ENCODE results near the gene HBM. TPM values are rescaled to one million over a fixed set of nuclear protein-coding genes. Genes with fewer than 3 reads are reported as not detected.
A peak's percentile ranks its signal among the peaks of the same experiment; 100 is the strongest.

Gene HBM
- total RNA-seq, 2 experiments from 2014 or later: not detected

- Mint-ChIP-seq H3K27ac (no peak overlapping the region), H3K27me3 (peaks cover 23% of the 10 kb centered on the region), H3K9me3 (no peaks in the 10 kb centered on the region), H3K4me3 (peak overlapping the region; percentile 20), H3K36me3 (peaks cover 2% of the 10 kb centered on the region), H3K4me1 (ENCODE audit: low read depth) (no peaks in the 10 kb centered on the region)
- CTCF ChIA-PET: interaction anchor here (0.7 to 3.3 kb wide), 18 partner anchors 12 to 184 kb away, joined by 3 to 23 read pairs (median 4); no protein-coding TSS in a partner anchor
- intact Hi-C loops (cut with micrococcal nuclease): loop anchor here (2.0 kb wide), 1 partner anchor 74 kb away; no protein-coding TSS in a partner anchor
- POLR2A ChIA-PET: no interaction called here
- DNase-seq: peak; percentile 89
These were observed 15.1 kb downstream of the HBM start for GRCh38 chr16:180681-181564.

DNA sequence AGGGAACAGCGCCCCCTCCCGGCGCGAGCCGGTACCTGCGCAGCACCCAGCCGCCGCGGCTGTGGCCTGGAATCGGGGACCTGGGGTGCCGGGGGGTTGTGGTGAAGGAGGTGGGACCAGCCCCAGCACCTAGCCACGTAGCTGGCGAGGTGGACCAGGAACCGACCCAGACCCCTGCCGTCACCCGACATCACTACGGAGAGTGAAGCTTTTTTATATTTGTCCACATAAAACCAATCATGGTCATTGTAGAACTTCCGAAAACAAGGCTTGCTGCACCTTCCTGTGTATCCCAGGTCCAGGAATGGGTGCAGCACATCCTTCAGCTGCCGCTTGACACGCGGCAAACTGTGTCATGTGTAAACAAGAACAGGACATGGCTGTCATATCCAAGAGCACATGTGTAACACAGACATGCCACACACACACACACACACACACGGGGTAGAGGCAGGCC lies 15.8 kb downstream of the HBM start:
- intact Hi-C loops (cut with micrococcal nuclease): loop anchor here (2.0 kb wide), 1 partner anchor 75 kb away; no protein-coding TSS in a partner anchor

GRCh38 chr16:183005-183404 lies 17.2 kb downstream of the HBM start:
- Mint-ChIP-seq H3K9me3 (no peaks in the 10 kb centered on the region), H3K36me3 (peaks cover 7% of the 10 kb centered on the region), H3K4me3 (no peak overlapping the region), H3K4me1 (ENCODE audit: low read depth) (no peaks in the 10 kb centered on the region), H3K27ac (no peak overlapping the region), H3K27me3 (peaks cover 15% of the 10 kb centered on the region)
- ChIA-PET CTCF (interaction anchor here (0.7 to 3.3 kb wide), 5 partner anchors 26 to 179 kb away, joined by 3 to 23 read pairs (median 14); no protein-coding TSS in a partner anchor), POLR2A (no interaction called here)
- intact Hi-C loops (cut with micrococcal nuclease): no loop called here
- no peak for DNase-seq

More for the DNA sequence above, 15.8 kb downstream of the HBM start:
- no peak overlapping the region for H3K4me3 Mint-ChIP-seq
- ChIA-PET CTCF (interaction anchor here (0.7 to 3.3 kb wide), 15 partner anchors 9 to 181 kb away, joined by 3 to 23 read pairs (median 4); no protein-coding TSS in a partner anchor), POLR2A (no interaction called here)
- no peak overlapping the region for H3K27ac Mint-ChIP-seq
- peaks cover 22% of the 10 kb centered on the region for H3K27me3 Mint-ChIP-seq
- peaks cover 2% of the 10 kb centered on the region for H3K36me3 Mint-ChIP-seq
- H3K4me1 Mint-ChIP-seq (ENCODE audit: low read depth): no peaks in the 10 kb centered on the region
- DNase-seq: no peak
- no peaks in the 10 kb centered on the region for H3K9me3 Mint-ChIP-seq

- Mint-ChIP-seq H3K27ac (no peak overlapping the region), H3K9me3 (no peaks in the 10 kb centered on the region), H3K27me3 (no peaks in the 10 kb centered on the region), H3K36me3 (peaks cover 22% of the 10 kb centered on the region), H3K4me3 (no peak overlapping the region), H3K4me1 (ENCODE audit: low read depth) (no peaks in the 10 kb centered on the region)
- intact Hi-C loops (cut with micrococcal nuclease): no loop called here
- ChIA-PET POLR2A (no interaction called here), CTCF (interaction anchor here (0.9 kb wide), 1 partner anchor 78 kb away, joined by 3 read pairs; no protein-coding TSS in a partner anchor)
- DNase-seq: no peak
These were observed 19.4 kb downstream of the HBM start for GRCh38 chr16:185213-185612.

- ChIA-PET POLR2A (no interaction called here), CTCF (interaction anchor here (0.9 kb wide), 1 partner anchor 79 kb away, joined by 3 read pairs; no protein-coding TSS in a partner anchor)
- Mint-ChIP-seq H3K27ac (no peak overlapping the region), H3K4me1 (ENCODE audit: low read depth) (no peaks in the 10 kb centered on the region), H3K27me3 (no peaks in the 10 kb centered on the region), H3K4me3 (no peak overlapping the region), H3K9me3 (no peaks in the 10 kb centered on the region), H3K36me3 (peaks cover 24% of the 10 kb centered on the region)
- intact Hi-C loops (cut with micrococcal nuclease): no loop called here
- no peak for DNase-seq
These were observed 19.9 kb downstream of the HBM start for GRCh38 chr16:185691-186090.

DNA sequence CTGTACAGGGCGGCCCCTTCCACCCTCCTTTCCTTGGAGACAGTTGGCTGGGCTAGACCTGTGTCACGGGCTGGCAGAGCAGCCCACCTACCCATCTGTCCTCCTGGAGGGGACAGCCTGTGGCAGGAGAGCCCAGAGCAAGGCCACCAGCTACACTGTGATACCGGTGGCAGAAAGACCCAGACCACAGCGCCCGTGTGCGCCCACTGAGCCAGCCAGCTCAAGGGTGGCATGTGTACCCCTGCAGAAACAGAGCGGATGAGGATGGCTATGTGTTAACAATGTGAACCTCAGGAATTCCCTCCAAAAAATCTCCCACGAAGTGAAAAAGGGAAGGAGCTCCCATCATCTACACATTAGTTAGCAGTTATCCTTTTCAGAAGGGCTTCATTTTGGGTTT lies 21.6 kb downstream of the HBM start:
- no peak for DNase-seq
- no peaks in the 10 kb centered on the region for H3K4me1 Mint-ChIP-seq (ENCODE audit: low read depth)
- H3K27me3 Mint-ChIP-seq: no peaks in the 10 kb centered on the region
- peaks cover 34% of the 10 kb centered on the region for H3K36me3 Mint-ChIP-seq
- intact Hi-C loops (cut with micrococcal nuclease): no loop called here
- ChIA-PET POLR2A (no interaction called here), CTCF (interaction anchor here (2.7 kb wide), 1 partner anchor 80 kb away, joined by 8 read pairs; no protein-coding TSS in a partner anchor)
- H3K4me3 Mint-ChIP-seq: no peak overlapping the region
- H3K27ac Mint-ChIP-seq: no peak overlapping the region
- H3K9me3 Mint-ChIP-seq: no peaks in the 10 kb centered on the region

GRCh38 chr16:188674-189073 lies 22.9 kb downstream of the HBM start:
- DNase-seq: peak; percentile 42
- intact Hi-C loops (cut with micrococcal nuclease): no loop called here
- Mint-ChIP-seq H3K4me3 (no peak overlapping the region), H3K36me3 (peaks cover 44% of the 10 kb centered on the region), H3K4me1 (ENCODE audit: low read depth) (no peaks in the 10 kb centered on the region), H3K27ac (no peak overlapping the region), H3K27me3 (no peaks in the 10 kb centered on the region), H3K9me3 (no peaks in the 10 kb centered on the region)
- CTCF ChIA-PET: interaction anchor here (0.9 to 2.7 kb wide), 4 partner anchors 40 to 92 kb away, joined by 3 to 8 read pairs (median 4); no protein-coding TSS in a partner anchor
- POLR2A ChIA-PET: no interaction called here

GRCh38 chr16:189604-190186 lies 23.9 kb downstream of the HBM start:
- no peak overlapping the region for H3K4me3 Mint-ChIP-seq
- intact Hi-C loops (cut with micrococcal nuclease): no loop called here
- POLR2A ChIA-PET: no interaction called here
- H3K4me1 Mint-ChIP-seq (ENCODE audit: low read depth): no peaks in the 10 kb centered on the region
- no peaks in the 10 kb centered on the region for H3K9me3 Mint-ChIP-seq
- H3K27me3 Mint-ChIP-seq: no peaks in the 10 kb centered on the region
- no peak for DNase-seq
- CTCF ChIA-PET: interaction anchor here (2.7 kb wide), 1 partner anchor 83 kb away, joined by 8 read pairs; no protein-coding TSS in a partner anchor
- H3K36me3 Mint-ChIP-seq: peaks cover 45% of the 10 kb centered on the region
- no peak overlapping the region for H3K27ac Mint-ChIP-seq

DNA sequence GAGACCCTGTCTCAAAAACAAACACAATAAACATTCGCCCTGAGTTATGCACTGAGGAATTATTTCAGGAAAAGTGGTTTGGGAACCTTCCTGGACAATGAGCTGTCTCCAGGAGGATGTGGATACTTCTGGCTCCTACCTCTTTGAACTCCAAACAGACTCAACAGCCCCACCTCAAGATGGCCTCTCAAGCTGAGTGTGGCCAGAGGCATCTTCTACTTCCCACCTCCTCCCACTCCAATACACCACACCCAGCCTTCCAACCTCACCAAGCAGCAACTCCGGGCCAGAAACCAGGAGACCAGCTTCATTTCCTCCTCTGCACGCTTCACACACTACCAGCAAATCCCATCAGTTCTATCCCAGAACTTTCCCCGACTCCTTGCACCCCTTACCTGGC lies 26.1 kb downstream of the HBM start:
- intact Hi-C loops (cut with micrococcal nuclease): no loop called here
- ChIA-PET POLR2A (no interaction called here), CTCF (interaction anchor here (1.0 to 1.2 kb wide), 3 partner anchors 11 to 126 kb away, joined by 3 read pairs; partner anchors contain the start of gene HBQ1)
- Mint-ChIP-seq H3K27ac (no peak overlapping the region), H3K4me1 (ENCODE audit: low read depth) (no peaks in the 10 kb centered on the region), H3K4me3 (no peak overlapping the region), H3K9me3 (no peaks in the 10 kb centered on the region), H3K36me3 (peaks cover 46% of the 10 kb centered on the region), H3K27me3 (no peaks in the 10 kb centered on the region)
- no peak for DNase-seq

DNA sequence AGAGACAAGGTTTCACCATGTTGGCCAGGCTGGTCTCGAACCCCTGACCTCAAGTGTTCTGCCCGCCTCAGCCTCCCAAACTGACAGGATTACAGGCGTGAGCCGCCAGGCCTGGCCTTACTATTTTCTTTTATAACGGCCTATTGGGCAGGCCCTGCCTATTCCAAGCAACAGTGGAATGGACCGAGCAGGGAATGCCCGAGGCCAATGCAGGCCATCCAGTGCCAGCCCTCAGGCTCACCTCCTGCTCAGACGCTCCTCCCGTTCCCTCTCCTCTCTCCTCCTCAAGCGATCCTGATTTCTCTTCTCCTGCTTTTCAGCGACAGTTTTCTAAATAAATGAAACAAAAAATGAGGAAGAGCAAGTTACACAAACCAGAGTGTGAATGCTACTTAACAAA lies 26.9 kb downstream of the HBM start:
- Mint-ChIP-seq H3K27me3 (no peaks in the 10 kb centered on the region), H3K4me1 (ENCODE audit: low read depth) (no peaks in the 10 kb centered on the region), H3K27ac (no peak overlapping the region), H3K9me3 (no peaks in the 10 kb centered on the region), H3K36me3 (peaks cover 45% of the 10 kb centered on the region), H3K4me3 (no peak overlapping the region)
- intact Hi-C loops (cut with micrococcal nuclease): no loop called here
- POLR2A ChIA-PET: no interaction called here
- CTCF ChIA-PET: interaction anchor here (0.7 to 1.3 kb wide), 6 partner anchors 12 to 414 kb away, joined by 3 read pairs; partner anchors contain the start of gene HBQ1
- DNase-seq: no peak

- no peak for DNase-seq
- Mint-ChIP-seq H3K27ac (no peak overlapping the region), H3K4me1 (ENCODE audit: low read depth) (no peaks in the 10 kb centered on the region), H3K27me3 (no peaks in the 10 kb centered on the region), H3K36me3 (peaks cover 50% of the 10 kb centered on the region), H3K9me3 (no peaks in the 10 kb centered on the region), H3K4me3 (no peak overlapping the region)
- POLR2A ChIA-PET: no interaction called here
- CTCF ChIA-PET: interaction anchor here (0.7 to 1.6 kb wide), 4 partner anchors 13 to 414 kb away, joined by 3 to 5 read pairs (median 3); partner anchors contain the start of gene HBQ1
- intact Hi-C loops (cut with micrococcal nuclease): no loop called here
These were observed 27.7 kb downstream of the HBM start for GRCh38 chr16:193441-193840.

- H3K36me3 Mint-ChIP-seq: peaks cover 47% of the 10 kb centered on the region
- ChIA-PET CTCF (interaction anchor here (0.6 to 1.6 kb wide), 2 partner anchors 14 to 98 kb away, joined by 3 to 5 read pairs; partner anchors contain the start of gene HBQ1), POLR2A (no interaction called here)
- no peak overlapping the region for H3K4me3 Mint-ChIP-seq
- no peaks in the 10 kb centered on the region for H3K4me1 Mint-ChIP-seq (ENCODE audit: low read depth)
- H3K9me3 Mint-ChIP-seq: no peaks in the 10 kb centered on the region
- H3K27ac Mint-ChIP-seq: no peak overlapping the region
- DNase-seq: no peak
- no peaks in the 10 kb centered on the region for H3K27me3 Mint-ChIP-seq
- intact Hi-C loops (cut with micrococcal nuclease): no loop called here
These were observed 28.7 kb downstream of the HBM start for GRCh38 chr16:194516-194915.

All from activated CD4-positive, alpha-beta memory T cell treated with anti-CD3 and anti-CD28 coated beads for 36 hours (primary cell).